Right hindlimb (tissue), 1 donor: ENCODE results near the gene TMEM97.

Source experiments
- DNase-seq: peaks from one replicate; pipeline ENCODE4 v3.0.0-alpha.2; 2018

The TMEM97 gene

DNA sequence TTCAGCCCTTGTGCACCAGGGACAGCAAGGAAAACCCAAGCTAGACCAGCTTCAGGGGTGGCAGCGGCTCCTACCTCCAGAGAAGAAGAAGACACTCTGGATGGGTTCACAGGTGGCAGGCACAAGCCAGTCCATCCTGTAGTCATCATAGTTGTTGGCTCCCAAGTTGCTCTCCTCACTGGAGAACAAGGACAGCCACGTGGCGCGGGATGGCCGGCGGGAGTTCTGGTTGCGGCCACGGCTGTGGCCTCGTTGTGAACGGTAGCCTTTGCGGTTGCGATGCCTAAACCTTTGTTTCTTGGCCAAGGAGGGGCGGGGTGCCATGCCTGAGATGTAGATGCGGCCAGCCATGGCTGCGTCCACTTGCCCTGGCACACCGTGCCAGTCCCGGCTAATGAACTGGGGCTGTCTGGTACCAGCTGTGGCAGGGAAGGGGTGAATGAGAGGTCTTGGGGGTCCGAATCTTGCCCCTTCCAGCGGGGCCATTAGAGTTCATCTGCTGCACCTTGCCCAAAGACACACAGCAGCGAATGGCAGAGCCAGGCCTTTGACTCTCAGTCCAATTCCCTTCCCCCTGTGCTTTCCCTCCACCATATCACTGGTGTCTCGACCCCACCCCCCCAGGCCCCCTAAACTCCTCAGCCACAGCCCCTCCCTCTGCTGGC lies 48.8 kb downstream of the TMEM97 start:
- no peak for DNase-seq

DNA sequence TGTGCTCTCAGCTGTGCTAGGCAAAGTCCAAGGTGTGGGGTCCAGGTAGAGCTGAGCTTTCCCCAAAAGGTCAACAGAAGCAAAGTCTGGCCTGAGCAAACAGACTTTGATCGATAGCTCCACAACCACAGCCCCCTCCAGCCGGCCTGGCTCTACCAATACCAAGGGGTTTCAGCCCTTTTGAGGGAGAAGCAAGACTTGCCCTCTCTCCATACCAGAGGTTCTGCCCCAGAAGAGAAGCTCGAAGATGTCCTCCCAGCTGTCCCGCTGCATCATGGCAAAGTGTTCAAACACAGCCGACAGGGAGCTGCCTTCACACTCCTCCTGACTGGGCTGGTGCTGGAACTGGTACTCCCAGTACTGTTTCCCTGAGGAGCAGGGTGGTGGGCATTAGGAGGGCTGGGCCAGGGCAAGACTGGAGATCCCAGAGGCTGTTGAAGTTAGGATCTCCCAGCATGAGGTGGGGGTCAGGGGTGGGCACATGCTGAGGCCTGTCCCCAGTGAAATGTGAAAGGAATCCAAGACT lies 49.4 kb downstream of the TMEM97 start:
- no peak for DNase-seq

DNA sequence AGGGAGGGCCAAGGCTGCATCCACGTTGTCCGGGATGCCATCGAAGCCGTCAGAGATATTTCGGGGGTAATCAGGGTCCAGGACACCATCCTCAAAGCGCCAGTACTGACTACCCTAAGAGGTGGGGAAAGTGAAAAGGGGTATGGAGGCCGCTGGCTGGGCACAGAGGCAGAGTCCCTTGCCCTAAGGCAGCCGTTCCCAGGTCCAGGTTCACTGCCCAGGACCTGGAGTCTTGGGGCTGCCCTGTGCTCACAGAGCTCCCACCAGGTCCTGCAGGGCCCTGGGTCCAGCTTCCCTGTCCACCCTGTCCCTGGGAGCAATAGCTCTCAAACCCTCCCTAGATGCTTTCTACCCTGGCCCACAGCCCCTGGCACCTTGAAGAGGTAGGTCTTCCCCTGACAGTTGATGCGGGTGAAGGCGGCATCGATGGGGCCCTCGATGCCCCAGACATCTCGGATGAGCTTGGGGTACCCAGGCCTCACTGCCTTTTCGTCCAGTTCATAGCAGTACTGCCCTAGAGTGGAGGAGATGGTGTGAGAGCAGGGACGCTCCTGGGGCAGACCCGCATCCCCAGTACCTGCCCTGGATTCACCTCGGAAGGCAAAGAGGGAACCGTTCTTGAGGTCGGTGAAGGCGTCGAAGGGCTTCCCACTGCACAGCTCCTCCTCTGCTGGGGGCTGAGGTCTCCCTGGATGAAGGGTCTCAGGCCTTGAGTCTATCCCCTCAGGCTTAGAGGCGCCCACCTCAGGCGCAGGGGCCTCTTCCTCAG lies 50.1 kb downstream of the TMEM97 start:
- no peak for DNase-seq

DNA sequence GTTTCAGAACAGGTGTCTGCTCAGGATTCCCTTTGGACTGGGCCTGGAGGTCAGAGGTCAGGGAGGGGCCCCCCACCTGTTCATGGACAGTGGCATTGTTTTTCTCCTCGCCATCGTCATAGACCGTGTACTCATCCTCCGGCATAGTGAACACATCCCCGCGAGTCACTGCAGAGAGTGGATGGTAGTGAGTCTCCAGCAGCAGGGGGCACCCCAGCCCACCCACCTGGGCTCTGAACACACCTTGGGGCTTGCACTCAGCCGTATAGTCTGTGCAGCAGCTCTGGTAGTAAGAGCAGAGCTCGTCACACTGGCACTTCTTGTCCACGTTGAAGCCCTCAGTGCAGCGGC lies 50.7 kb downstream of the TMEM97 start:
- no peak for DNase-seq

DNA sequence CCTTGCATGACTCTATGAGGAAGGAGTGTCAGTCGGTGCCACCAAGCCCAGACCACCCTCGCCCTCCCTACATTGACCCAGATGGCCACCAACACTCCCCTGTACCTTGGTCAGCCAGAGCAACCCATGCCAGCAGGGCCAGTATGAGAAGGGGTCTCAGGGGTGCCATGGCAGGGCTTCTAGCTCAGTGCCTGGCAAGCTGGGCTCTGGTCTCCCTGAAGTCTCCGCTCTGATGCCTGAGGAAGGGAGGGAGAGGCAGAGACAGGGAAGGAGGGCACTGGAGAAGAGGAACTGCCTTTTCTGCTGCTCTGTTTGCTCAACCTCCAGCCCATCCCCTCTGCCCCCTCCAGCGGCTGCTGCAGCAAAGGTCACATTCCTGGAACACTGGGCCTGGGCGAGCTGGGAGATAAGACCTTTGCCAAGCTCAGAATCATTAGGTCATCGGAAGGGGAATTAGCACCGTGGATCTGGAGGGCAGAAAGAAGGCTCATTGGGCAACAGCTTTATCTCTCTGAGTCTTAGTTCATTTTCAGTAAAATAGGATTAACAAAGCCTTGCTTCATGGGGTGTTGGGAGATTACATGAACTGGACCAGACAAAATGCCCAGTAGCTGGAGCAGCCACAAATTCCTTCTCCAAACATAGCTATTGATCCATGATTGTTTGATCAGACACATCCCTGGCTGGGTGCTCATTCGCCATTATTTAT lies 51.2 kb downstream of the TMEM97 start, which contains the start of gene VTN:
Gene VTN, minus strand, starts transcription at position 273 of the 709 bp plus-strand sequence. Its CDS starts 104 bp downstream, at position 169.
- DNase-seq = no peak

DNA sequence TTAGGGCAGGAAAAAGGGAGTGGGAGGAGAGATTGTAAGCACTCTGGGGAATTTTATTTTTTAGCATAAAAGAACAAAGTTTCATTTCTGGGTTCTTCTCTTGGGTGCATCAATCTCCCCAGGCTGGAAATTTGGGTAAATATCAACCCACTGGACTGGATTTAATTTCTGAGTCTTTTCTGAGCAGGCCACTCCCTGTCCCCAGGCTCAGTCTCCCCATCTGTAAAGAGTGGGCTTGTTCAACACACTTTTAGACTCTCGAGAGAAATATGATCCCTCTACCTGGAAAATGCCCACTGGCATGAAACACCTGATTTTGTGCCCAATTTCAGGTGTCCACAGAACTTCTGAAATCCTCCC lies 51.7 kb downstream of the TMEM97 start:
- no peak for DNase-seq

DNA sequence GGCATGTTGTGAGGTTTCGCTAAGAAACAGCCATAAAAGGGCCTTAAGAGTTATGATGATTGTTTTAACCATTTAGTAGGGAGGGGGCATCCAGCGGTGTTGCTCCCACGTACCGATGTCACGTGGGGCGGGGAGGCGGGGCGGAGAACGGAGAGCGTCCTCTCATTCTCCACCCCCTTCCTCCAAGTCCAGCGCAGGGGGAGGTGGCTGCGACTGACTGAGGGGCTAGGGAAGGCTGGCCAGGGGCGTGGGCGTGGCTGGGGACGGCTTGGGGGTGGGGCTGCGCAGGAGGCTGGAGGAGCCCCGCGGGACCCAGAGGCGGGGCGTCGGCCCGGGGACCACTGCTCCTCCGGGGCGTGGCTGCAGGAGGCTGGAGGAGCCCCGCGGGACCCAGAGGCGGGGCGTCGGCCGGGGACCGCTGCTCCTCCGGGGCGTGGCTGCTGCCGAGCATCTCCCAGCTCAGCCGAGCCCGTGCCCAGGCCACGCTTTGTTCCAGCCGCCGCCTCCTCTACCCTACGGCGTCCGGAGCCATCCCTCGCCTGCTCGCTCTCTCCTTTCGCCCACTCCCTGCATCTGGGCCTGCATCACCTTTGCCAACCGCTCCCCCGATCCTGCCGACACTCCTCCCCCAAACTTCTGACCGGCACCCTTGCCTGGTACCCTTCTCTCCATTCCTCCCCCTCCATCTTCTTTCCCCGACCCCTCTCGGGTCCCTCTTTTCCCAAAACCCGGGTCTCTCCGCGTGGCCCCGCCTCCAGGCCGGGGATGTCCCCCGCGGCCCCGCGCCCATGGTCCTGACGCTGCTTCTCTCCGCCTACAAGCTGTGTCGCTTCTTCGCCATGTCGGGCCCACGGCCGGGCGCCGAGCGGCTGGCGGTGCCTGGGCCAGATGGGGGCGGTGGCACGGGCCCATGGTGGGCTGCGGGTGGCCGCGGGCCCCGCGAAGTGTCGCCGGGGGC lies 52.5 kb downstream of the TMEM97 start, which contains the start of gene SARM1:
Gene SARM1, plus strand, starts transcription at position 450 of the 958 bp plus-strand sequence. Its CDS starts 339 bp downstream, at position 789.
- DNase-seq = peak; percentile 91

DNA sequence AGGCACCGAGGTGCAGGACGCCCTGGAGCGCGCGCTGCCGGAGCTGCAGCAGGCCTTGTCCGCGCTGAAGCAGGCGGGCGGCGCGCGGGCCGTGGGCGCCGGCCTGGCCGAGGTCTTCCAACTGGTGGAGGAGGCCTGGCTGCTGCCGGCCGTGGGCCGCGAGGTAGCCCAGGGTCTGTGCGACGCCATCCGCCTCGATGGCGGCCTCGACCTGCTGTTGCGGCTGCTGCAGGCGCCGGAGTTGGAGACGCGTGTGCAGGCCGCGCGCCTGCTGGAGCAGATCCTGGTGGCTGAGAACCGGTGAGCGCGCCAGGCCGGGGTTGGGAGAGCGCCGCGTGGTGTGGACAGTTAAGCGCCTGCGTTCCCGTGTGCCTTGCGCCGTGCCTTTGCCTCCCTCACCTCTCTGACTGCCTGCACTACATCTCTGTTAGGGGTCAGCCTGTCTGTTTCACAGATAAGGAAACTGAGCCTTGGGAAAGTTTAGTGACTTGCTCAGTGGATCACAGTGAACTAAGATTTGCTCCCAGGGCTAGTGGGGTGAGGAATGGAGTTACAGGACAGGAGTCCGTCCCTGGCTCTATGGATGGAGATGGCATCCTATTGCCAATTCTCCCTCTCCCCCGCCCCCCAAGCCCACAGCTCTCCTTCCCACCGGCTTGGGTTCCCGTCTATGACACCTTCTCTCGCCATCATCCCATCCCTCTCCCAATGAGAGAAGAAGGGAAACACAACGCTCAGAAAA lies 53.4 kb downstream of the TMEM97 start:
- no peak for DNase-seq

DNA sequence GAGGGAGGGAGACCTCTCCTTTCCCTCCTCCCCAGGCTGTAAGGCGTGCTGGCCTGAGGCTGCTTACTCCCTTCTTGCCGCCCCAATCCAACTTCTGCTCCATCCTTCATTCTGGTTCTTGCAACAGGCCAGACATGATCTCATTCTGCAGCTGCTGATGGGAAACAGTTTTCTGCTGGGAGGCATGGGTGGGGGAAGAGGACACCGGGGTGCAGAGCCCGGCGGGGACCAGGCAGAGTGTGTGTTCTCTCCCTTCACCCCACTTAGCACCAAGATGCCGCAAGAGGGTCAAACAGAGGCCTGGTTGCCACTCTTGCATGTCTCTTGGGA lies 53.9 kb downstream of the TMEM97 start:
- DNase-seq = no peak
